ENCODE results near the gene ALDH1L1. TPM values are rescaled to one million over a fixed set of nuclear protein-coding genes. Genes with fewer than 3 reads are reported as not detected.

Gene ALDH1L1
- total RNA-seq, 1 experiment from 2014 or later = 50.0 TPM

DNA sequence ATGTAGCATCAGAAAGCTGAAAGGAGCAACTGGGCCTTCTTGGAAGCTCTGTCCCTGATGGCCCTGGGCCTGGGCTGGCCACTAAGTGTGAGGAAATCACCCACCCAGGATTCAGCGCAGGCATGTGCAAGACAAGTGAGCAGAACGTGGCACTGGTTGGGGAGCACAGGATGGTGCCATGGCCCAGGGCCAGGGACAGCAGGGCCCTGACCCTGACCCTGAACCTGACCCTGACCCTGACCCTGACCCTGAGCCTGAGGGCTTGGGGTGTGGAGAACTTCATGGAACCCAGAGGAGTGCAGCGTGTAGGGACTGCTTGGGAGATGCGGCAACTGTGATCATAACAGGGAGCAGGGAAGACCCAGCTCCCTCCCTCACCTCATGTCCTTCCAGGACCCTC, 5.9 kb upstream of the ALDH1L1 start:
- POLR2A ChIA-PET (ENCODE audit: unreplicated experiment) = no interaction called here
- TF ChIP-seq EZH2 (IDR thresholded peaks at IDR 0.05; ENCODE audit: low read depth) = no peak
- TF ChIP-seq, protein P1, sequence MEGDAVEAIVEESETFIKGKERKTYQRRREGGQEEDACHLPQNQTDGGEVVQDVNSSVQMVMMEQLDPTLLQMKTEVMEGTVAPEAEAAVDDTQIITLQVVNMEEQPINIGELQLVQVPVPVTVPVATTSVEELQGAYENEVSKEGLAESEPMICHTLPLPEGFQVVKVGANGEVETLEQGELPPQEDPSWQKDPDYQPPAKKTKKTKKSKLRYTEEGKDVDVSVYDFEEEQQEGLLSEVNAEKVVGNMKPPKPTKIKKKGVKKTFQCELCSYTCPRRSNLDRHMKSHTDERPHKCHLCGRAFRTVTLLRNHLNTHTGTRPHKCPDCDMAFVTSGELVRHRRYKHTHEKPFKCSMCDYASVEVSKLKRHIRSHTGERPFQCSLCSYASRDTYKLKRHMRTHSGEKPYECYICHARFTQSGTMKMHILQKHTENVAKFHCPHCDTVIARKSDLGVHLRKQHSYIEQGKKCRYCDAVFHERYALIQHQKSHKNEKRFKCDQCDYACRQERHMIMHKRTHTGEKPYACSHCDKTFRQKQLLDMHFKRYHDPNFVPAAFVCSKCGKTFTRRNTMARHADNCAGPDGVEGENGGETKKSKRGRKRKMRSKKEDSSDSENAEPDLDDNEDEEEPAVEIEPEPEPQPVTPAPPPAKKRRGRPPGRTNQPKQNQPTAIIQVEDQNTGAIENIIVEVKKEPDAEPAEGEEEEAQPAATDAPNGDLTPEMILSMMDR (conservative IDR thresholded peaks at IDR 0.05) = no peak
- Histone ChIP-seq H4K20me1 (ENCODE audit: insufficient read depth) (no peaks in the 10 kb centered on the region), H3K27ac (no peak overlapping the region), H3F3A (ENCODE audit: insufficient read depth, low read depth) (peaks cover 15% of the 10 kb centered on the region), H3K36me3 (ENCODE audit: low read depth) (no peaks in the 10 kb centered on the region), H3K4me2 (no peak overlapping the region), H3K27me3 (ENCODE audit: insufficient read depth, low read depth) (no peaks in the 10 kb centered on the region), H2AFZ (no peak overlapping the region), H3K4me1 (replicated peaks; ENCODE audit: insufficient read depth) (peaks cover 7% of the 10 kb centered on the region; the same call in 1 of the 2 replicates), H3K4me3 (no peak overlapping the region), H3K9me3 (ENCODE audit: insufficient read depth, low read depth) (peaks cover 3% of the 10 kb centered on the region; the same call in 1 of the 2 replicates), H3K9me2 (ENCODE audit: insufficient read depth) (no peaks in the 10 kb centered on the region), H3K79me2 (ENCODE audit: low read depth) (0 out of 2 replicates have a peak, but pooled peaks cover 4% of the 10 kb centered on the region)
- BruUV-seq (replicated peaks) = no TSS peak
- intact Hi-C loops (cut with micrococcal nuclease; ENCODE audit: unreplicated experiment) = no loop called here
- DNase-seq = no peak
- CTCF ChIA-PET = no interaction called here

DNA sequence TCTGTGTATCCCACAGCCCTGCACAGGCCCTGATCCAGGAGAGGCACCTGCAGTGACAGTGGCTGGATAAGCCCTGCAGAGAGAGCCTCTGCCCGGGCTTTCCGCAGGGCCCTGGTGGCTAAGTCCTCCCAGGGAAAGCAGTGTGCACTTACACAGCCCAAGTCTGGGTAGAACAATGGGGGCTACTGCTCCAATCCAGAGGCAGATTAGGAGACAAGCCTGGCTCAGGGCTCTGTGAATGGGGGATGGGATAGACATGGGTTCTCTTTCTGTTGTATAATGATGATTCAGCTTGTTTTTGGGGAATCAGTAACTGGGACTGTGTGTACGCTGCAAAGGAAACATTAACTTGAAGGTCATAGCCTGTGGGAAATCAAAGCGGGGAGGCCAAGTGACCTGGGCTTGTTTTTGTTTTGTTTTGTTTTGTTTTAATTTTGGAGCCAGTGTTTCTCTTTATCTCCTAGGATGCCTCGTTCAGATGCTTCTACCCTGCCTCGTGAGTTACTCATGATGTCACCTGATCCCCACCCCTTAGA, 4.1 kb upstream of the ALDH1L1 start:
- no peak for TF ChIP-seq EZH2 (IDR thresholded peaks at IDR 0.05; ENCODE audit: low read depth)
- TF ChIP-seq, protein P1 (conservative IDR thresholded peaks at IDR 0.05) = no peak
- no peak overlapping the region for H2AFZ ChIP-seq
- no peaks in the 10 kb centered on the region for H4K20me1 ChIP-seq (ENCODE audit: insufficient read depth)
- no peak for DNase-seq
- H3K9me2 ChIP-seq (ENCODE audit: insufficient read depth) = no peaks in the 10 kb centered on the region
- peaks cover 3% of the 10 kb centered on the region; the same call in 1 of the 2 replicates for H3K9me3 ChIP-seq (ENCODE audit: insufficient read depth, low read depth)
- no peak overlapping the region for H3K27ac ChIP-seq
- H3K36me3 ChIP-seq (ENCODE audit: low read depth) = no peaks in the 10 kb centered on the region
- no peak overlapping the region for H3K4me3 ChIP-seq
- H3K4me1 ChIP-seq (replicated peaks; ENCODE audit: insufficient read depth) = peaks cover 7% of the 10 kb centered on the region; the same call in 1 of the 2 replicates
- H3K27me3 ChIP-seq (ENCODE audit: insufficient read depth, low read depth) = no peaks in the 10 kb centered on the region
- intact Hi-C loops (cut with micrococcal nuclease; ENCODE audit: unreplicated experiment) = no loop called here
- H3K4me2 ChIP-seq = no peak overlapping the region
- no TSS peak for BruUV-seq (replicated peaks)
- ChIA-PET CTCF (interaction anchor here (0.6 kb wide), 1 partner anchor 21 kb away, joined by 3 read pairs; no protein-coding TSS in a partner anchor), POLR2A (ENCODE audit: unreplicated experiment) (no interaction called here)
- peaks cover 23% of the 10 kb centered on the region for H3F3A ChIP-seq (ENCODE audit: insufficient read depth, low read depth)
- 0 out of 2 replicates have a peak, but pooled peaks cover 4% of the 10 kb centered on the region for H3K79me2 ChIP-seq (ENCODE audit: low read depth)

DNA sequence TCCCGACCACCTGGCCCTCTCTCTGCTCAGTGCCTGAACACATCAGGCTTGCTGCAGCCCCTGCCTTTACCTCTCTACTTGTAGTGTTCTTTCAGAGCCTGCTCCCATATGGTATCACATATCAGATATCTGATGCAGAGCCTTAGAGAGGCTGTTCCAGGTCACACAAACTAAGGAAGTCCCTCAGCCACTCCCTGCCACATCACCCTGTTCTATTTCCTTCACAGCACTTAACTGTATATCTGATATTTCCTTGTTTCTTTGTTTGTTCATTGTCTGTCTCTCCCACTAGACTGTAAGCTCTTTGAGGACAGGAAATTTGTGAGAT, 976 bp upstream of the ALDH1L1 start:
- Histone ChIP-seq H3K36me3 (ENCODE audit: low read depth) (no peaks in the 10 kb centered on the region), H4K20me1 (ENCODE audit: insufficient read depth) (no peaks in the 10 kb centered on the region), H3K27me3 (ENCODE audit: insufficient read depth, low read depth) (no peaks in the 10 kb centered on the region), H3K9me3 (ENCODE audit: insufficient read depth, low read depth) (peaks cover 3% of the 10 kb centered on the region; the same call in 1 of the 2 replicates), H2AFZ (peak overlapping the region; percentile 78), H3K9me2 (ENCODE audit: insufficient read depth) (no peaks in the 10 kb centered on the region), H3K4me3 (peak overlapping the region; percentile 65; the same call in 1 of the 2 replicates), H3K27ac (peak overlapping the region; percentile 69), H3K79me2 (ENCODE audit: low read depth) (0 out of 2 replicates have a peak, but pooled peaks cover 4% of the 10 kb centered on the region), H3K4me2 (peak overlapping the region; percentile 80), H3F3A (ENCODE audit: insufficient read depth, low read depth) (peaks cover 23% of the 10 kb centered on the region), H3K4me1 (replicated peaks; ENCODE audit: insufficient read depth) (peaks cover 14% of the 10 kb centered on the region; the same call in 1 of the 2 replicates)
- BruUV-seq (replicated peaks) = no TSS peak
- intact Hi-C loops (cut with micrococcal nuclease; ENCODE audit: unreplicated experiment) = loop anchor here (2.0 kb wide), 1 partner anchor 47 kb away; no protein-coding TSS in a partner anchor
- ChIA-PET POLR2A (ENCODE audit: unreplicated experiment) (interaction anchor here (0.6 kb wide), 1 partner anchor 292 kb away, joined by 17 read pairs; no protein-coding TSS in a partner anchor), CTCF (no interaction called here)
- peak in 1 of 2 experiments; percentile 59 for DNase-seq
- TF ChIP-seq, protein P1 (conservative IDR thresholded peaks at IDR 0.05) = no peak
- TF ChIP-seq EZH2 (IDR thresholded peaks at IDR 0.05; ENCODE audit: low read depth) = no peak
